Upper lobe of right lung (tissue), 1 donor: ENCODE results near the gene PLXNA2. TPM values are rescaled to one million over a fixed set of nuclear protein-coding genes. Genes with fewer than 3 reads are reported as not detected.

Experiments
- ATAC-seq: fragments of 200-7000 bp; cut with Tn5 transposase; one replicate; pipeline ENCODE4 v1.9.1; 2020; ENCODE audit warnings: mild to moderate bottlenecking, moderate library complexity
- DNase-seq: peaks from one replicate; pipeline ENCODE4 v3.0.0-alpha.2; 2020
- H3K27ac ChIP-seq: fragments of 200-600 bp; one replicate; pipeline ENCODE4 v1.8.0; 2022
- H3K27me3 ChIP-seq: fragments of 200-600 bp; one replicate; pipeline ENCODE4 v1.8.0; 2022; ENCODE audit warnings: mild to moderate bottlenecking
- H3K36me3 ChIP-seq: fragments of 200-600 bp; one replicate; pipeline ENCODE4 v1.8.0; 2022
- H3K4me1 ChIP-seq: fragments of 200-600 bp; one replicate; pipeline ENCODE4 v1.8.0; 2022
- H3K4me3 ChIP-seq: fragments of 200-600 bp; one replicate; pipeline ENCODE4 v1.8.0; 2022; ENCODE audit warnings: mild to moderate bottlenecking
- H3K9me3 ChIP-seq: fragments of 200-600 bp; one replicate; pipeline ENCODE4 v1.8.0; 2022
- intact Hi-C: fragments of 100-400 bp; cut with DNase I; formaldehyde crosslinking; loops from one replicate; pipeline ENCODE4 v1.11.0; 2022
- total RNA-seq: library from RNA; stranded (reverse); fragmentation: NEBNext Ultra II Directional; extraction: Animal tissue kit (Norgen Biotek cat#: 25700); gene quantifications from one replicate; pipeline ENCODE4 v1.2.1, GENCODE V29; 2021
- TF ChIP-seq, protein P1 (sequence below): fragments of 200-600 bp; IDR thresholded peaks from one replicate; pipeline ENCODE4 v1.8.0; 2022; ENCODE audit warnings: antibody characterized with exemption
- donor health status: DM: no; HTN: yes; CAD: no; lungs with severe emphysema.

The PLXNA2 gene
- total RNA-seq, 1 donor from 2014 or later: 98.5 TPM

DNA sequence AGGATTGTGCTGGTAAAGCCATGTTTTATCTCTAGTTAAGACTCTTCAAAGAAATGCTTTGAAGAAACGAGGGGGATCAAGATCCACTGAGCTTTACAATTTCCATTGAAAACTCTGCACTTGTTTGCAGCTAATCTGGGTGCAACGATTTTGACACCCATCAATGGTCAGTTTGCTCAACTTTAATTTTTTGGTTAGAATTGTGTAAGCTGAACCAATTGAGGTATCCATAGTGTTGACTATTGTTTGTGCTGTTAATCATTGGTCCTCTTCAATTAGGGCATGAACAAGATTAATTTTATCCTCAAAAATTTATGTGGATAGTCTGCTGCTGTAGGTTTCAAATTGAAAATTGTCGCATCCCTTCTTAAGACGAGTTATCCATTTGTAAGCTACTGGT is 17.7 kb upstream of the PLXNA2 start:
- Histone ChIP-seq H3K4me1 (no peaks in the 10 kb centered on the region), H3K36me3 (no peaks in the 10 kb centered on the region), H3K4me3 (no peak overlapping the region), H3K9me3 (no peaks in the 10 kb centered on the region), H3K27ac (no peak overlapping the region), H3K27me3 (no peaks in the 10 kb centered on the region)
- ATAC-seq: no peak
- TF ChIP-seq, protein P1, sequence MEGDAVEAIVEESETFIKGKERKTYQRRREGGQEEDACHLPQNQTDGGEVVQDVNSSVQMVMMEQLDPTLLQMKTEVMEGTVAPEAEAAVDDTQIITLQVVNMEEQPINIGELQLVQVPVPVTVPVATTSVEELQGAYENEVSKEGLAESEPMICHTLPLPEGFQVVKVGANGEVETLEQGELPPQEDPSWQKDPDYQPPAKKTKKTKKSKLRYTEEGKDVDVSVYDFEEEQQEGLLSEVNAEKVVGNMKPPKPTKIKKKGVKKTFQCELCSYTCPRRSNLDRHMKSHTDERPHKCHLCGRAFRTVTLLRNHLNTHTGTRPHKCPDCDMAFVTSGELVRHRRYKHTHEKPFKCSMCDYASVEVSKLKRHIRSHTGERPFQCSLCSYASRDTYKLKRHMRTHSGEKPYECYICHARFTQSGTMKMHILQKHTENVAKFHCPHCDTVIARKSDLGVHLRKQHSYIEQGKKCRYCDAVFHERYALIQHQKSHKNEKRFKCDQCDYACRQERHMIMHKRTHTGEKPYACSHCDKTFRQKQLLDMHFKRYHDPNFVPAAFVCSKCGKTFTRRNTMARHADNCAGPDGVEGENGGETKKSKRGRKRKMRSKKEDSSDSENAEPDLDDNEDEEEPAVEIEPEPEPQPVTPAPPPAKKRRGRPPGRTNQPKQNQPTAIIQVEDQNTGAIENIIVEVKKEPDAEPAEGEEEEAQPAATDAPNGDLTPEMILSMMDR: no peak
- intact Hi-C loops: no loop called here
- DNase-seq: no peak

DNA sequence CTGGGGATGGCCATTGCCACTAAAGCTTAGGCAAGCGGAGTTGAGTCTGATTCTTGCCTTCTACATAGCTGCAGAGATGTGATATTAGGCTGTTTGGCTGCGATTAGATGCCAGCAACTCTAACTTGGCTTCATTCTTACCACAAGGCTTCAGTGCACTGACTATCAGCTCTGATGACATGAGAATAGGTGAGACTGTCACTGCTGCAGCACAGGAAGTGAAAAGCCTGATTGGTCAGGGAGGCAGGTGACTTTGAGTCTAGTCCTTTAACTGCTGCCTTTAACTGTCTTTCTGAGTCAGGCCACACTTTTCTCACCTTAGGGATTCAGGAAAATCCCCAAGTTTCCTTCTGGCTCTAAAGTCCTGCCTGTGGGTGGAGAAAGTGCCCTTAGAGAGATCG is 14.1 kb upstream of the PLXNA2 start:
- Histone ChIP-seq H3K27me3 (no peaks in the 10 kb centered on the region), H3K4me3 (no peak overlapping the region), H3K27ac (no peak overlapping the region), H3K4me1 (peaks cover 2% of the 10 kb centered on the region), H3K36me3 (no peaks in the 10 kb centered on the region), H3K9me3 (no peaks in the 10 kb centered on the region)
- ATAC-seq (no peak), DNase-seq (no peak)
- TF ChIP-seq, protein P1: no peak
- intact Hi-C loops: no loop called here

DNA sequence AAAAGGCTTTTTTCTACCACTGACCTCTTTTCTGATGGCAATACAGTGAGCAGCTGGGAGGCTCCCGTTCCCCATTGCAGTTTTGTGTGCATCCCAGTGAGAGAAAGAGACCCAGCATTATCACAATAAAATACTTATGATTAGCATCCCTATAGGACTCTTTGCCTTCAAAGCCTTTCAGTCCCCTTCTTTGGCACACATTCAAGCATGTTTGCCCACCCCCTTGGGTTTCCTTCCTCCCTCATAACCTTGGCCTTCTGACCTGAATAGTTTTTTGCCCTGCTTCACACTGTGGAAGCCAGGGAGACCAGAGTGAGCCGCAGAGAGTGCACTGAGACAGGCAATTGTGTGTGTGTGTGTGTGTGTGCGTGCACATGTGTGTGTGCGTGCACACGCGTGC is 13.2 kb upstream of the PLXNA2 start:
- H3K9me3 ChIP-seq: no peaks in the 10 kb centered on the region
- no peaks in the 10 kb centered on the region for H3K36me3 ChIP-seq
- H3K4me1 ChIP-seq: peaks cover 11% of the 10 kb centered on the region
- H3K4me3 ChIP-seq: no peak overlapping the region
- DNase-seq (no peak), ATAC-seq (peak; percentile 17)
- intact Hi-C loops: no loop called here
- H3K27me3 ChIP-seq: no peaks in the 10 kb centered on the region
- TF ChIP-seq, protein P1: no peak
- no peak overlapping the region for H3K27ac ChIP-seq

DNA sequence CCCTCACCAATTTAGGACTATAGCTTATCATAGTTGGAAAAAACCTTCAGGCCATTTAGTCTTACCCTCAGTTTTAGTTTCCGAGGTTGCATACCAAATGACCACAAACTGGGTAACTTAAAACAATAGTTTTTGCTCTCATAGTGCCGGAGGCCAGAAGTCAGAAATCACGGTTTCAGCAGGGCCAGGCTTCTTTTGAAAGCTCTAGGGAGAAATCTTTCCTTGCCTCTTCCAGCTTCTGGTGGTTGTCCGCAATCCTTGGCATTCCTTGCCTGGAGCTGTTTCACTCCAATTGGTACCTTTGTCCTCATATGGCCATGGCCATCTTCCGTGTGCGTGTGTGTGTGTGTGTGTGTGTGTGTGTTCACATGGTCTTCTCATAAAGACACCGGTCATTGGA is 12.4 kb upstream of the PLXNA2 start:
- ATAC-seq: no peak
- intact Hi-C loops: no loop called here
- H3K4me1 ChIP-seq: peaks cover 18% of the 10 kb centered on the region
- H3K4me3 ChIP-seq: no peak overlapping the region
- no peaks in the 10 kb centered on the region for H3K27me3 ChIP-seq
- no peaks in the 10 kb centered on the region for H3K36me3 ChIP-seq
- no peak overlapping the region for H3K27ac ChIP-seq
- TF ChIP-seq, protein P1: no peak
- DNase-seq: no peak
- H3K9me3 ChIP-seq: no peaks in the 10 kb centered on the region

DNA sequence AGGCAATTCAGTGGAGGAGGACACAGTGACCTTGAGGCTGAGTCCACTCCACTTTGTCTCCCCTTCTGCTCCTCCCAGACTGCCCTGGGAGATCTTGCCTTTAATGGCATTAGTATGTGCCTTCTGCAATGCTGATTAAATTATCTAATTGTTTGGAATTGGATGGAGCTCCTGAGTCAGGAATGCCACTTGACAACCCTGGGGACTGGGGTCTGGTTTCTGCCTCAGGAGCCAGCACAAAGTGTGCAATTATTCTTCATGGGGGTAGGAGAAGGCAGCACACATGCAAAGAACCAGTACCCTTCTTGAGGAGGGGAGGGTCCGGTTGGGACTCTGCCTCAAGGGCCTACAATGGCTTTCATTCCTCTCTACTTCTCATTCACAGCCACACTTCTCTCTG is 11.9 kb upstream of the PLXNA2 start:
- ATAC-seq: no peak
- Histone ChIP-seq H3K27ac (no peak overlapping the region), H3K4me3 (no peak overlapping the region), H3K27me3 (no peaks in the 10 kb centered on the region), H3K4me1 (peaks cover 18% of the 10 kb centered on the region), H3K36me3 (no peaks in the 10 kb centered on the region), H3K9me3 (no peaks in the 10 kb centered on the region)
- no peak for DNase-seq
- intact Hi-C loops: no loop called here
- TF ChIP-seq, protein P1: no peak

DNA sequence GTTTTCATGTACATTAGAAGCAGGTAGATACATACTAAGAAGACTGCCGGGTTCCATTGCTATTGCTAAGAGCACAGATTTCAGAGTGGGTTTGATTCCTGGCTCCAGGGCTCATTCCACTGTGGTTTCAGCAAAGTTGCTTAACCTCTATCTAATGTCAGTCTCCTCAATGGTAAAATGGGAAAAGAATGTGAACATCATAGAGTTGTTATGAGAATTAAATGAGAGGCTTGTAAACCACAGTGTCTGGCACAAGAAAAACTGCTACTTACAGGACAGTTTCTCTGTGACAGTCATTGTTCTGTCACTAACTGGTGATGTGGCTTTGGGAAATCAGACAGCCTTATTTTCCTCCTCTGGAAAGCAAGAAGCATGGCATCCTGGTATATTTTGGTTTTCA is 10.7 kb upstream of the PLXNA2 start:
- DNase-seq (no peak), ATAC-seq (no peak)
- Histone ChIP-seq H3K4me3 (no peak overlapping the region), H3K27ac (no peak overlapping the region), H3K4me1 (peaks cover 18% of the 10 kb centered on the region), H3K27me3 (no peaks in the 10 kb centered on the region), H3K36me3 (no peaks in the 10 kb centered on the region), H3K9me3 (no peaks in the 10 kb centered on the region)
- TF ChIP-seq, protein P1: no peak
- intact Hi-C loops: no loop called here
